GM19328 (cell line): ENCODE results near the gene MEIOC.
"Not testable (repeated sequence)": the region's sequence is repeated elsewhere in the genome, so short reads cannot be mapped to it uniquely, and the experiment has no call there.

ENCODE experiments used
- ATAC-seq: cut with Tn5 transposase; IDR thresholded peaks from one replicate; pipeline ENCODE4 v1.9.1; 2021; ENCODE audit warnings: mild to moderate bottlenecking, moderate library complexity; ENCODE audit not compliant: unreplicated experiment

Gene MEIOC

DNA sequence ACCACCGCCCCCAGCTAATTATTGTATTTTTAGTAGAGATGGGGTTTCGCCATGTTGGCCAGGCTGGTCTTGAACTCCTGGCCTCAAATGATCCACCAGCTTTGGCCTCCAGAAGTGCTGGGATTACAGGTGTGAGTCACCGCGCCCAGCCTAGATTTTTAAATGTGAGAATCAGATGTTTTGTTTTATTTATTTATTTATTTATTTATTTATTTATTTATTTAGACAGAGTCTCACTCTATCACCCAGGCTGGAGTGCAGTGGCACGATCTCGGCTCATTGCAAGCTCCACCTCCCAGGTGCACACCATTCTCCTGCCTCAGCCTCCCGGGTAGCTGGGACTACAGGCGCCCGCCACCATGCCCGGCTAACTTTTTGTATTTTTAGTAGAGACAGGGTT lies 44.0 kb downstream of the MEIOC start:
- ATAC-seq = not testable (repeated sequence)

DNA sequence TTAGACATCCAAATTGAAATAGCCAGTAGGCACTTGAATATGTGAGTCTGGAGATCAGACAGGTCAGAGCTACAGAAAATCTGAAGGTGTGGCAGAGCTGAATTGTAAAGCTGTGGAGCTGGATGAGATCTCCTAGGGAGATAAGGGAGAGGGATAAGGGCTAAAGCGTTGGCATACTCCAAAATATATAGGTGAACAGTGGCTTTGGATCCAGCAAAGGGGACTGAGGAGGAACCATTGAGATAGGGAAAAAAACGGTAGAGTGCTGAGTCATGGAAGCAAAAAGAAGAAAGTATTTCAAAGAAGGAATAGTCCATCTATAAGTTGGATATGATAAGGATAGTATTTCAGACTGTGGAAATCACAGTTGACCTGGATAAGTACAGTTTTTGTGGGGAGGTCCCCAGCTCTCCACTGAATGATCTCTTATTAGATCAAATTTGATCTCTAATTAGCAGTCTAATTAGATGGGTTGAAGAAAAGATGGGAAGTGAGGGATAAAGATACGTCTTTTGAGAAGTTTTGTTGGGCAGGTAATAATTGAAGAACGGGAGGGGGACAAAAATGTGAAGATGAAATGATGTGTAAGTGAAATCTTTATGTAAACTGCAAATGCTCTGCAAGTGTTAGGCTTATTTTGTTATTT lies 51.6 kb downstream of the MEIOC start:
- no peak for ATAC-seq

DNA sequence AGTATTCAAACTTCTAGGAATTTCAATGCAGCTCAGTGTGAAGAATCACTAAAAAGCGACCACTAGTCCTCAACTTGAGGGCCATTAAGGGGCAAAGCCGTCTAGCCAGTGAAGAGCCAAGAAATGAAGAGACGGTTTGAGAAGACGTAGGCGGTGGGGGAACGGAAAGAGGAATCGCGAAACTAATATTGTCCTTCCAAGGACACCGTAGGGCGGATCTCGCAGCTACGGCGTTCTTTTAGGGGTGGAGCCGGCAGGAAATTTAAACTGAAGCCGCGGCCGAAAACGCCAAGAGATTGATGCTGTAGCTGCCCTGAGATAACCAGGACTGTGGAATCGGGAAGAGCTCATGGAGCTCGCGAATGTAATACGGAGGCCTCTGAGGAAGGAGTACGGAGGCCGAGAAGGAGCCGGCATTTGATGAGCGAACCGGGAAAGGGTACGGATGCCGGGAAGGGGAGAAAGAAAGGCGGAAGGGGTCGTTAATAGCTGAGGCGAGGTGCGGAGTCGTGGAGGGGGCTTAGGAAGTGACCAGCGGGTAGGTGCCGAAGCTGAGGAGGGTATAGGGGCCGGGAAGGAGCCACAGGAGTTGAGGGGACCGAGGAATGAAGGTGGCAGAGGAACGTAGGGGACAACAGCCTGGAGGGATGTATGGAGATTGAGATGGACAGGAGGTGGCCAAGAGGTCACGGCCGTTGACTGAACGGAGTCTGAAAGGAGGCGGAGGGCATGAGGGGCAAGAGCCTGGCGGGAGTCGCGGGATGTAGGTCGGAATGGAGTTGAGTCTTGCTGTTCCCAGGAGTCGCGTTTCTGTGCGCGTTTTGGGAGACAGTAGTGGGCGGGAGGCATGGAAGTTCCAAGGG lies 52.4 kb downstream of the MEIOC start, which contains the start of gene DBF4B:
DBF4B (plus strand) TSS at position 265 of the 863 bp plus-strand sequence; CDS start at position 421, 156 bp downstream.
- no peak for ATAC-seq

DNA sequence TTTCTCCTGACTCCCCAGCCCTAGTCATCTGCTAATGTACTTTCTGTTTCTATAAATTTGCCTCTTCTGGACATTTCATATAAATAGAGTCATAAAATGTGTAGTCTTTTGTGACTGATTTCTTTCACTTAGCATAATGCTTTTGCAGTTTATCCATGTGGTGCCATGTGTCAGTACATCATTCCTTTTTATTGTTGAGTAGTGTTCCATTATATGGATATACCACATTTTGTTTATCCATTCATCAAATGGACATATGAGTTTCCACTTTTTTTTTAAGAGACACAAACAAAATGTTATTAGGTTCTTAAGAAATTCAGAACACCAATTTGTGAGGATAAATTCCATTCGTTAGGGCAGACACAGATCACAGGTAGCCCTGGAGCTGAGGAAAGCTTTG lies 63.2 kb downstream of the MEIOC start:
- no peak for ATAC-seq

DNA sequence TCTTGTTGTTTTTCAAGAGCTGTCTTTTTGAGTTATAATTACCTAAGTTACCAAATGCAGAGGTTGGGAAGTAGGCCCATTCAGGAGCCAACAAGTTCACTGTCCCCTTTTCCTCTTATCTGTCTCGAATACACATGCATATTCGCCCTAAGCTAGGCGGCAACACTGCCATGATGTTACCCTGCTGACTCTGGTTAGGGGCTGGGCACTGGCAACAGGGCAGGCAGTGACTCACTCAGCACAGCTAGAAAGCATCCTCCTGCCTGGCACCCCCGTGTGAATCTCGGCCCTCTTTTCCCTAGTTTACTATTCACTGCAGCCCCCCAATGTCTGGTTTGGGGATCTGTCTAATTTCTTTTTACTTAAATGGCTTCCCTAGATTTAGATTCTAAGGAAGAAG lies 66.0 kb downstream of the MEIOC start:
- no peak for ATAC-seq
